ENCODE data around the gene CORO2A.

The CORO2A gene

DNA sequence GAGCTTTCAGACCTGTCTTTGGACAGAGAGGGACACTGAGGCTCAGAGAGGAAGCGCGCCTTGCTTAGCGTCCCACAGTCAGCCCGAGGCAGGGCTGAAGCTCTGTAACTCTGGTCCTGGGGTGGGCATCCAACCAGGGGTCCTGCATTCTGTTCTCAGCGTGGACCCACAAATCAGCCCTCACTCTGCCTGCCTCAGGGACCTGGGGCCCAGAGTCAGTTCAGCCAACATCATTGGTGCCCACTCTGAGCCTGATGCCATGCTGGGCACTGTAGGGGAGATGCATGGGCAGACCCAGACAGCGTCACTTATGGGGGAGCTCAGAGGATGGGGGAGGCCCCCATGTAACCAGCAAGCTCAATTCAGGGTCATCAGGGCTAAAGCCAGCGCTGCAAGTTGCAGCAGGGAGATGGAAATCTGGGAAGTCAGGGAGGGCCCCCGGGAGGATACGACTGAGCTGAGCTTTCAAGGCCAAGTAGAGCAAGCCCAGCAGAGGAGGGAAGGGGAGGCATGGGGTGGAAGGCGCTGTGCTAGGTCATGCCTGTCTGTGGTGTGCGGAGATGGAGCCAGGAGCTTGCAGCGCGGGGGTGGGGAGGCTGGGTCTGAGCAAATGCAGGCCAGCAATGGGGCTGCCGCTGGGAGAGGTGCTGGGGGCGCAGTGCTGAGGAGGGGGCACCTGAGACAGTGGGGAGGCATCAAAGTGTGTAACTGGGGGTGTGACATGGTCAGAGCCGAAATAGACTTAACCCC lies 21.1 kb downstream of the CORO2A start:
- DNase-seq (ENCODE audit: low spot score) = no peak

DNA sequence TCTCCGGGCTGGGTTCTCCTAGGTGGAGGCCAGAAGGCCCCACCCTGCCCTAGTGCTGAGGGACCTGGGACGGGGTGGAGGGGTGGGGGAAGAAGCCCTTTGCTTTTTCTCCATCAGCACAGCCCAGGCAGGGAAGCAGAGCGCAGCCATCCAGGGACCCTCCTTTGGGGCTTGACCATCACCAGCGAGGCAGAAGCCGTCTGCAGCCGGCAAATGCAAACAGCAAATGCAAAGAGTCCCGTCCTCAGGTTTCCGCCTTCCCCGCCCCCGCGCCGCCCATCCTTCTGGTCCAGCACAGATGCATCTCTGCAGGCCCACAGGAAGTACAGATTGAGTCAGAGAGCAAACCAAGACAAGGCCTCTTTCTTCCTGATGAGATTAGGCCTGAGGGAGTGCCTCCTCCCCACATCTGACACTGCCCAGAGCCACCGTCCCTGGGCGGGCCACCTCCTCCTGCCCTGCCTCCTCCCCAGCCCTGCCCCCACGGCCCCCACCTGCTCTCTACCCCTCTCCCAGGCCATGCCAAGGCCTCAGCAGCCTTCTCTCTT lies 23.4 kb downstream of the CORO2A start:
- DNase-seq (ENCODE audit: low spot score) = peak; percentile 57

DNA sequence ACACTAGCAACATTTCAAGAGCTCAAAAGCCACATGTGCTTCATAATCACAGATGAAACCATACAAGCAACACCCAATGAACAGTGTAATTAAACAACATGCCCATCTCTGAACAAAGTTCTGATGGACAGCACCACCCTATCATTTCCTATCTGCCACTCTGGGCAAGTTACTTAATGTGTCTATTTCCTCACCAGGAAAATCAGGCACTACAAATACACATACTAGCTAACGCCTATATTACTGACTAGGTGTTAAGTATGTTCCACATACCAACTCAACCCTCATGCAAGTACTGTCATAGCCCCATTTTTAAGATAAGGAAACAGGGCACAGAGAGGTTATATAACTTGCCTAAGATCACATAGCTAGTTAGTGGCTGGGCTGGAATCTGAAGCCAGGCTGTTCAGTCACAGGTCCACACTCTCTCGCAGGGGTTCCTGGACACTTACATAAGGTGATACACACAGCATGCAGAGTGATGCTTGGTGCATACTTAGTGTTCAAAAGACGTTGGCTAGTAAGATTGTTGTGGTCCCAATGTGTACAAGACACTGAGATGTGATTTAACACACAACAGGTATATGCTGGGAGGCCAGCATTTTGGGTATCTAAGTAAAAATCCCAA lies 24.2 kb downstream of the CORO2A start:
- DNase-seq (ENCODE audit: low spot score) = no peak

DNA sequence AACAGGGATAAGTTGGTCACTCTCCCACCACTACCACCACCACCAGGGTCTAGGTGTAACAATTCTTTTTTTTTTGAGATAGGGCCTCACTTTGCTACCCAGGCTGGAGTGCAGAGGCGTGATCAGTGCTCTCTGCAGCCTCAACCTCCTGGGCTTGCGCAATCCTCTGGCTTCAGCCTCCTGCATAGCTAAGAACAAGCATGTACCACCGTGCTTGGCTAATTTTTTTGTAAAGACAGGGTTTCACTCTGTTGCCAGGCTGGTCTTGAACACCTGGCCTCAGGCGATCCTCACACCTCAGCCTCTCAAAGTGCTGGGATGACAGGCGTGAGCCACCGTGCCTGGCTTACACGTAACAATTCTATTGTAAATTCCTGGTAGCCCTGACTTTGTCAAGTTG lies 27.5 kb downstream of the CORO2A start:
- no peak for DNase-seq (ENCODE audit: low spot score)

GRCh38 chr9:98162613-98163012 lies 29.8 kb downstream of the CORO2A start:
- no peak for DNase-seq (ENCODE audit: low spot score)

DNA sequence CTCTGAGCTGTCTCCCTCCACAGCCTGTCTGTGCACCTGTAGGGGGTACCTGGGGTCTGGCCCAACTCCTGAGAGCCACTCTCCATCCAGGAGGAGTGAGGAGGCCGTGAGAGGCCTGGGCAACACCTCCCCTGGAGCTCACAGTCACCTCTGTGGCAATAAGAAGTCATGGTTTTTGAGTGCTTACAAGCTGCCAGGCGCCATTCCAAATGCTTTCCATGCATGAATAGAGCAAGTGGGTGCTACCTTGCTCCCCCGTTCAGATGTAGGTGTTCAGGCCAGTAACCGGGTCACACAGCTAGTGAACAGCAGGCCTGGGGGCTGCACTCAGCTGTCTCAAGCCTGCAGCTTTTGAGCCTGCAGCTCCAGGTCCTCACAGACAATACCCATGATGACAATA lies 30.6 kb downstream of the CORO2A start:
- no peak for DNase-seq (ENCODE audit: low spot score)

DNA sequence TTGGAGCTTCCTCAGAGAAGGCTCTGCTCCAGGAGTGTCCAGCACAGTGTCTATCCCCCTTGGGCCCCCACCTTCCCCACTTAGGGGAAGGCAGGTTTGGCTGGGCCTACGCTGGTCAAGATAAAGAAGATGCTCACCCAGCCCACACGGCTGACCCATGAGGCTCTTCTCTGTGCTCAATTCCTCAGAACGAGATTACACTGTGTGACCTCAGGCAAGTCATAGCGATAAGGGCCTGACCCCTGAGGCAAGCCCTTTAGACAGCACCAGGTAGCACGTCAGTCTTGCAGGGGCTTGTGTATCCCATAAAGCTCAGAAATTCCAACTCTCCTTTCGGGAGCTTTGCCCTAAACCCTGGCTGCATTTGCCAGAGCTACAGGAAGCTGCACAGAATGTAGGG lies 32.6 kb downstream of the CORO2A start:
- no peak for DNase-seq (ENCODE audit: low spot score)

DNA sequence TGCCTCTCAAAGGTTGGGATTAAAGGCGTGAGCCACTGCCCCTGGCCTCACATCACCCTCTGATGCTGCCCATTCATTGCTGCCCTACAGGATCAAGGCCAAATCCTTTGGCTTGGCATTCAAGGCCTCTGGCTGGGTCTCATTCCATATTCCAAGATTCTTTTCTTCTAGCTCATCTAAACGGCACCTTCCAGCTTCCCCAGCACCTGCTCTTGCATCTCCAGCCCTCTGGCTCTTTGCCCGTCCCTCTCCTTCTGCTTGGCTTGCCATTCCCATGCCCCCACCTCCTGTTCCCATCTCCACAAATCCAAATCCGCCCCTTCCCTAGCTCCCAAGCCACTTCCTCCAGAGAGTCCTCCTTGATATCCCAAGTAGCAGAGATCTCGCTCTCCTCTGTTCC lies 33.1 kb downstream of the CORO2A start:
- DNase-seq (ENCODE audit: low spot score) = no peak

- no peak for DNase-seq (ENCODE audit: low spot score)
Observed at GRCh38 chr9:98158071-98158831, 34.2 kb downstream of the CORO2A start.

DNA sequence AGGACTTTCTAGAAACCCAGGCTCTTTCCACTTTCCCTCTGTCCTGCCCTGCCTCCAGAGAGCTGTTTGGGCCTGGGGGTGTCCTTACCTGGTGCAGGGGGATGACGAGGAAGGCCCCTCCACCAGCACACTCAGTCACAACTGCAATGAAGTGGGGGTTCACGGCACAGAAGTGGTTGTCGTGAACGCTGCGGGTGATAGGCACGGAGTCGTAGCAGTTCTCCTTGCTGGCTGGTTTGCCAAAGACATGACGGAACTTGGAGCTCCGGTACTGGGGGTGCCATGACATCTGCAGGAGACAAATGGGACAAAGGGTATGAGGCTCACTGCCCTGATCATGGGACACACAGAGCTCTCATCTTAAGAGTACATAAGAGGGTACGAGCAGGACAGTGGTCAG lies 35.1 kb downstream of the CORO2A start:
- no peak for DNase-seq (ENCODE audit: low spot score)

DNA sequence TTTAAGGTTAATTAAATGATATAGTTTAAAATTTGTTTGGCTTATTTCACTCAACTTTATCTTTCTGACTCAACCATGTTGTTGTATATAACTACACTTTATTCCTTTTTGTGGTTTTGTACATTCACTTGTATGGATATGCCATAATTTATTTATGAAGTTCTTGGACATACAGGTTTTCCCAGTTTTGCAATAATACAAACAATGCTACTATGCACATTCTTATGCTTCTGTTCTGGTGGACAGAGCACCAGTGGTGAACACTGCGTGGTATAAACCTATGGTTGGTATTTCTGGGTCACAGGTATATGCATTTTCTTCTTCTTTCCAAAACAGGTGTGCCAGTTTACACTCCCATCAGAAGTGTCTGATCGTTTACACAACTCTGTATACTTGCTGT lies 37.8 kb downstream of the CORO2A start:
- no peak for DNase-seq (ENCODE audit: low spot score)

DNA sequence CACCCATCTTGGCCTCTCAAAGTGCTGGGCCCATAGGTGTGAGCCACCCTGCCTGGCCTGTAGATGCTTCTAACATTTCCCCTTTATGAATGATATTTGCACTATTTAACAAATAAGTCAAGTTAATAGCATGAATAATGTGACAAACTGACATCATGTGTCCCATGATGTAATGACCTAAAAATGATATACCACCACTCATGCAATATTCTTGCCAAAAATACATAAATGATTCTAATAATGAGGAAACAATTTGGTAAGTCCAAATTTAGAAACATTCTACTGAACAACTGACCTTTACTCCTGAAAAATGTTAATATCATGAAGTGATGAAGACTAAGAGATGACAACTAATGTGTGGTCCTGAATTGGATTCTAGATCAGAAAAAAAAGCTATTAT lies 39.9 kb downstream of the CORO2A start:
- DNase-seq (ENCODE audit: low spot score) = no peak

DNA sequence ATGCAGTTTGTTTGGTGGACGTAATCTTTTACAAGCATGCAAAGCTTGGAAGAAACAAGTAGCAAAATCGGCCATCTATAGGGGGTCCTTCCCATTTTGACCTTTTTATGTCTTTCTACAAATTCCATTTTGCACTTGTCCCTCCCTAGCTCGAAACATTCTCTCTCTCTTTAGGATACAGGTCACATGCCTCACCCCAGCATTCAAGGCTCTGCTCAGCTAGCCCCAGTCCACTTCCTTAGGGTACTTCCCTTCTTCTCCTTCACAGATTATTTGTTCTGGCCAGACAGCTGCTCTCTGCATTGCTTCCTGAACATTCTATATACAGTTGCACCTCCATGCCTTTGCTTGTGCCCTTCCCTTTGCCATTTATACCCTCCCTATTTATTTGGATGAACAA lies 41.7 kb downstream of the CORO2A start:
- no peak for DNase-seq (ENCODE audit: low spot score)

- no peak for DNase-seq (ENCODE audit: low spot score)
Observed at GRCh38 chr9:98150164-98150563, 42.3 kb downstream of the CORO2A start.

DNA sequence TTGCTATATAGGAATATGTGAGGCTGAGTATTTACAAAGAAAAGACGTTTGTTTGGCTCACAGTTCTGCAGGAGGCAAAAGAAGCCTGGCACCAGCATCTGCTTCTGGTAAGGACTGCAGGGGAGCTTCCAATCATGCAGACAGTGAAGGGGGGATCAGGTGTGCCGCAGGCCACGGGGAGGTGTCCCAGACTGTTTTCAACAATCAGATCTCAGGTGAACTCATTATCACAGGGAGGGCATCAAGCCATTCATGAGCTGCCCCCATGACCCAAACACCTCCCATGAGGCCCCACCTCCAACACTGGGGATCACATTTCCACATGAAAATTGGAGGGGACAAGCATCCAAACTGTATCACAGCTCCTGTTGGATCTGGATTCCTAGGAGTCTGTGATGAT lies 43.0 kb downstream of the CORO2A start:
- no peak for DNase-seq (ENCODE audit: low spot score)

GRCh38 chr9:98148486-98148885 lies 44.0 kb downstream of the CORO2A start:
- DNase-seq (ENCODE audit: low spot score) = no peak

- no peak for DNase-seq (ENCODE audit: low spot score)
Observed at GRCh38 chr9:98147582-98147981, 44.9 kb downstream of the CORO2A start.

- DNase-seq (ENCODE audit: low spot score) = no peak
Observed at GRCh38 chr9:98146101-98146991, 46.1 kb downstream of the CORO2A start.

- no peak for DNase-seq (ENCODE audit: low spot score)
Observed at GRCh38 chr9:98144631-98145030, 47.8 kb downstream of the CORO2A start.

DNA sequence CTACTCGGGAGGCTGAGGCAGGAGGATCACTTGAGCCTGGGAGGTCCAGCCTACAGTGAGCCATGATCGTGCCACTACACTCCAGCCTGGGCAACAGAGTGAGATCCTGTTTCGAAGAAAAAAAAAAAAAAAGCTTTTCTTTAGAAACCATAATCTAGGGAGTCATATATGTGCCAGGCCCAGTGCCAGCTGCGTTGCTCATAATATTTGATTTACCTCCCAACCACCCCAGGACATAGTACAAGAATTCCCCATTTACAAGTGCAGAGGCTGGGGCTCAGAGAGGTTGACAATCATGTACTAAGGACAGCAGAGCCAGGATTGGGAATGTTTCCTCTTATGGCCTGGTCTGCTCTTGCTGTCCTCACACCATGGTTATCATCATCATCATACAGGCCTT lies 48.4 kb downstream of the CORO2A start:
- DNase-seq (ENCODE audit: low spot score) = no peak

DNA sequence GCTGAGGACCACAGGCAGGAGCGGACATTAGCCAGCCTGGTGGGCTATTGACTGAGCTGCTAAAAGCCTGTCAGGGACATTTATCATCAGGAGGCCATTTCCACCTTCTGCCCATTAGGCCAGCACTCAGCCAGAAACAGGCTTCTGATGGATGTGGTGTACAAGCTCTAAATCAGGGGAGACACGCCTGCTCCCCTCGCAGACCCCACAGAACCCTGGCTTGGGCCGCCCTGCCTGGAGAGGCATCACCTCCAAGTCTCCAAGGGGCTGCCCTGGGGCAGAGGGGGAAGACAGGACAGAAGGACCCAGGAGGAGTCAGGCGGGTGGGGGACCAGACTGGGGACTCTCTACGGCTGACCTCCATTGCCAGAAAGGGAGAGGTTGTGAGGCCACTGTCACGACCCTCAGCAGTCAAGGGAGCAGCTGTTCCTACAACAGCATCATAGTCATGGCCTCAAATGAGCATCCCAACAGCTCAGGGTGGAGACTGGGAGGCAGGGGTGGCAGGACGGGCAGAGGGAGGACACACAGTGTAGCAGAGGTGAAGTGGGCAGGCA lies 49.4 kb downstream of the CORO2A start:
- DNase-seq (ENCODE audit: low spot score) = no peak

All from CD4-positive, alpha-beta T cell treated with Interleukin-2 at 100 ng/mL for 4 hours (primary cell).